Astrocyte (in vitro differentiated cells and primary cell): ENCODE results near the gene CAPN5.

Source experiments
- EZH2 ChIP-seq: IDR thresholded peaks from 2 replicates; pipeline ENCODE4 v1.6.1; 2012; ENCODE audit warnings: mild to moderate bottlenecking, low read length, inconsistent platforms; ENCODE audit not compliant: insufficient read depth
- TF ChIP-seq, protein P1 (sequence below): IDR thresholded peaks from 2 replicates; pipeline ENCODE4 v1.5.1; 2011; ENCODE audit warnings: low read depth, mild to moderate bottlenecking, inconsistent platforms, low read length, moderate library complexity; ENCODE audit not compliant: insufficient read depth

DNA sequence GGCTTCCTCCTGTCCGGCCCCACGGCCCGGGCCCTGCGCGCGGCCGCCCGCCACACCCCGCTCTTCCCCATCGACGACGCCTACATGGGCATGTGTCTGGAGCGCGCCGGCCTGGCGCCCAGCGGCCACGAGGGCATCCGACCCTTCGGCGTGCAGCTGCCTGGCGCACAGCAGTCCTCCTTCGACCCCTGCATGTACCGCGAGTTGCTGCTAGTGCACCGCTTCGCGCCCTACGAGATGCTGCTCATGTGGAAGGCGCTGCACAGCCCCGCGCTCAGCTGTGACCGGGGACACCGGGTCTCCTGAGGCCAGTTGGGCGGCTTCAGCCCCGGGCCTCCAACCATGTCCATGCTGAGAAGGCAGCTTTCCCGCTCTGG, 26.4 kb upstream of the CAPN5 start:
- TF ChIP-seq, protein P1, sequence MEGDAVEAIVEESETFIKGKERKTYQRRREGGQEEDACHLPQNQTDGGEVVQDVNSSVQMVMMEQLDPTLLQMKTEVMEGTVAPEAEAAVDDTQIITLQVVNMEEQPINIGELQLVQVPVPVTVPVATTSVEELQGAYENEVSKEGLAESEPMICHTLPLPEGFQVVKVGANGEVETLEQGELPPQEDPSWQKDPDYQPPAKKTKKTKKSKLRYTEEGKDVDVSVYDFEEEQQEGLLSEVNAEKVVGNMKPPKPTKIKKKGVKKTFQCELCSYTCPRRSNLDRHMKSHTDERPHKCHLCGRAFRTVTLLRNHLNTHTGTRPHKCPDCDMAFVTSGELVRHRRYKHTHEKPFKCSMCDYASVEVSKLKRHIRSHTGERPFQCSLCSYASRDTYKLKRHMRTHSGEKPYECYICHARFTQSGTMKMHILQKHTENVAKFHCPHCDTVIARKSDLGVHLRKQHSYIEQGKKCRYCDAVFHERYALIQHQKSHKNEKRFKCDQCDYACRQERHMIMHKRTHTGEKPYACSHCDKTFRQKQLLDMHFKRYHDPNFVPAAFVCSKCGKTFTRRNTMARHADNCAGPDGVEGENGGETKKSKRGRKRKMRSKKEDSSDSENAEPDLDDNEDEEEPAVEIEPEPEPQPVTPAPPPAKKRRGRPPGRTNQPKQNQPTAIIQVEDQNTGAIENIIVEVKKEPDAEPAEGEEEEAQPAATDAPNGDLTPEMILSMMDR: no peak
- no peak for TF ChIP-seq EZH2
